Hepatocyte (in vitro differentiated cells): ENCODE data around the gene LAMP1. TPM values are rescaled to one million over a fixed set of nuclear protein-coding genes. Genes with fewer than 3 reads are reported as not detected.

ENCODE experiments used
- DNase-seq: peaks from one replicate; pipeline ENCODE4 v3.0.0-alpha.2; 2016; ENCODE audit warnings: low spot score
- H2AFZ ChIP-seq: fragments of 200-600 bp; sonication (generic); 2 replicates; pipeline ENCODE4 v1.6.0; 2016; ENCODE audit warnings: antibody characterized with exemption, mild to moderate bottlenecking
- H3K27ac ChIP-seq: fragments of 200-600 bp; sonication (generic); 2 replicates; pipeline ENCODE4 v1.5.1; 2016; ENCODE audit warnings: mild to moderate bottlenecking
- H3K27me3 ChIP-seq: fragments of 200-600 bp; sonication (generic); 2 replicates; pipeline ENCODE4 v1.6.1; 2016
- H3K36me3 ChIP-seq: fragments of 200-600 bp; sonication (generic); replicated peaks from 2 replicates; pipeline ENCODE4 v1.5.1; 2016; ENCODE audit warnings: low read depth; ENCODE audit not compliant: insufficient read depth
- H3K4me1 ChIP-seq: fragments of 200-600 bp; sonication (generic); 2 replicates; pipeline ENCODE4 v1.5.1; 2016; ENCODE audit warnings: mild to moderate bottlenecking, moderate library complexity; ENCODE audit not compliant: insufficient read depth
- H3K4me2 ChIP-seq: fragments of 200-600 bp; sonication (generic); 2 replicates; pipeline ENCODE4 v1.6.0; 2016
- H3K4me3 ChIP-seq: fragments of 200-600 bp; sonication (generic); 2 replicates; pipeline ENCODE4 v1.5.1; 2016; ENCODE audit warnings: mild to moderate bottlenecking
- H3K79me2 ChIP-seq: fragments of 200-600 bp; sonication (generic); 2 replicates; pipeline ENCODE4 v1.6.0; 2017; ENCODE audit warnings: mild to moderate bottlenecking
- H3K9me2 ChIP-seq: fragments of 200-600 bp; sonication (generic); replicated peaks from 2 replicates; pipeline ENCODE4 v1.6.0; 2017; ENCODE audit warnings: mild to moderate bottlenecking; ENCODE audit not compliant: insufficient read depth
- H3K9me3 ChIP-seq: fragments of 200-600 bp; sonication (generic); 2 replicates; pipeline ENCODE4 v1.5.1; 2016; ENCODE audit warnings: low read depth, mild to moderate bottlenecking
- H4K20me1 ChIP-seq: fragments of 200-600 bp; sonication (generic); 2 replicates; pipeline ENCODE4 v1.6.0; 2016; ENCODE audit warnings: mild to moderate bottlenecking; ENCODE audit not compliant: insufficient read depth, poor library complexity, severe bottlenecking
- EZH2 ChIP-seq: fragments of 200-600 bp; sonication (generic); IDR thresholded peaks from 2 replicates; pipeline ENCODE4 v1.6.1; 2016; ENCODE audit warnings: antibody characterized with exemption, mild to moderate bottlenecking, borderline replicate concordance
- EZH2phosphoT487 ChIP-seq: fragments of 200-600 bp; sonication (generic); IDR thresholded peaks from one replicate; pipeline ENCODE4 v1.6.1; 2018; ENCODE audit warnings: antibody characterized with exemption, mild to moderate bottlenecking, low read depth, moderate library complexity; ENCODE audit not compliant: unreplicated experiment, severe bottlenecking
- WGBS: methylation state at CpG from one replicate; pipeline ENCODE4 v1.1.6; 2016; ENCODE audit warnings: low lambda C conversion rate; ENCODE audit errors: missing lambda C conversion rate; 5-methylcytosine and 5-hydroxymethylcytosine counted together
- polyA plus RNA-seq: library from polyadenylated mRNA; unstranded; fragments of >200 nt; fragmentation: Nextera tagmentation; extraction: Ambion mirVana; gene quantifications from 2 replicates; pipeline ENCODE4 v1.2.1, GENCODE V29; 2016
- total RNA-seq: library from RNA; depleted of rRNA; stranded (reverse); fragments of >200 nt; gene quantifications from 2 replicates; pipeline ENCODE4 v1.2.3, GENCODE V29; 2014
- TF ChIP-seq, protein P1 (sequence below): fragments of 200-600 bp; sonication (generic); IDR thresholded peaks from 2 replicates; pipeline ENCODE4 v1.5.1; 2016; ENCODE audit warnings: antibody characterized with exemption, mild to moderate bottlenecking; ENCODE audit not compliant: poor library complexity

Gene LAMP1
- total and polyA plus RNA-seq, 2 experiments from 2014 or later = 190 to 233 TPM

GRCh38 chr13:113350065-113350937 is 53.3 kb downstream of the LAMP1 start:
- WGBS = 93% methylated on average over 32 of the region's 32 CpGs
- H4K20me1 ChIP-seq = no peaks in the 10 kb centered on the region
- H3K27me3 ChIP-seq = no peaks in the 10 kb centered on the region
- H3K4me2 ChIP-seq = no peak overlapping the region
- no peaks in the 10 kb centered on the region for H3K9me3 ChIP-seq
- no peak for DNase-seq
- no peak overlapping the region for H2AFZ ChIP-seq
- no peaks in the 10 kb centered on the region for H3K4me1 ChIP-seq
- H3K79me2 ChIP-seq = peaks cover 6% of the 10 kb centered on the region
- no peak overlapping the region for H3K27ac ChIP-seq
- H3K9me2 ChIP-seq = no peaks in the 10 kb centered on the region
- TF ChIP-seq EZH2phosphoT487 (no peak), EZH2 (no peak)
- TF ChIP-seq, protein P1, sequence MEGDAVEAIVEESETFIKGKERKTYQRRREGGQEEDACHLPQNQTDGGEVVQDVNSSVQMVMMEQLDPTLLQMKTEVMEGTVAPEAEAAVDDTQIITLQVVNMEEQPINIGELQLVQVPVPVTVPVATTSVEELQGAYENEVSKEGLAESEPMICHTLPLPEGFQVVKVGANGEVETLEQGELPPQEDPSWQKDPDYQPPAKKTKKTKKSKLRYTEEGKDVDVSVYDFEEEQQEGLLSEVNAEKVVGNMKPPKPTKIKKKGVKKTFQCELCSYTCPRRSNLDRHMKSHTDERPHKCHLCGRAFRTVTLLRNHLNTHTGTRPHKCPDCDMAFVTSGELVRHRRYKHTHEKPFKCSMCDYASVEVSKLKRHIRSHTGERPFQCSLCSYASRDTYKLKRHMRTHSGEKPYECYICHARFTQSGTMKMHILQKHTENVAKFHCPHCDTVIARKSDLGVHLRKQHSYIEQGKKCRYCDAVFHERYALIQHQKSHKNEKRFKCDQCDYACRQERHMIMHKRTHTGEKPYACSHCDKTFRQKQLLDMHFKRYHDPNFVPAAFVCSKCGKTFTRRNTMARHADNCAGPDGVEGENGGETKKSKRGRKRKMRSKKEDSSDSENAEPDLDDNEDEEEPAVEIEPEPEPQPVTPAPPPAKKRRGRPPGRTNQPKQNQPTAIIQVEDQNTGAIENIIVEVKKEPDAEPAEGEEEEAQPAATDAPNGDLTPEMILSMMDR = no peak
- no peak overlapping the region for H3K4me3 ChIP-seq
- no peaks in the 10 kb centered on the region for H3K36me3 ChIP-seq

- no peaks in the 10 kb centered on the region for H4K20me1 ChIP-seq
- no peaks in the 10 kb centered on the region for H3K4me1 ChIP-seq
- TF ChIP-seq EZH2phosphoT487 (no peak), EZH2 (no peak)
- TF ChIP-seq, protein P1 = no peak
- no peaks in the 10 kb centered on the region for H3K9me2 ChIP-seq
- no peaks in the 10 kb centered on the region for H3K9me3 ChIP-seq
- H3K27ac ChIP-seq = no peak overlapping the region
- no peak overlapping the region for H3K4me3 ChIP-seq
- peaks cover 10% of the 10 kb centered on the region for H3K79me2 ChIP-seq
- no peak for DNase-seq
- 98% methylated on average over 20 of the region's 20 CpGs for WGBS
- no peaks in the 10 kb centered on the region for H3K27me3 ChIP-seq
- H3K4me2 ChIP-seq = no peak overlapping the region
- no peak overlapping the region for H2AFZ ChIP-seq
- no peaks in the 10 kb centered on the region for H3K36me3 ChIP-seq
These were observed 53.9 kb downstream of the LAMP1 start for GRCh38 chr13:113350938-113351335.

DNA sequence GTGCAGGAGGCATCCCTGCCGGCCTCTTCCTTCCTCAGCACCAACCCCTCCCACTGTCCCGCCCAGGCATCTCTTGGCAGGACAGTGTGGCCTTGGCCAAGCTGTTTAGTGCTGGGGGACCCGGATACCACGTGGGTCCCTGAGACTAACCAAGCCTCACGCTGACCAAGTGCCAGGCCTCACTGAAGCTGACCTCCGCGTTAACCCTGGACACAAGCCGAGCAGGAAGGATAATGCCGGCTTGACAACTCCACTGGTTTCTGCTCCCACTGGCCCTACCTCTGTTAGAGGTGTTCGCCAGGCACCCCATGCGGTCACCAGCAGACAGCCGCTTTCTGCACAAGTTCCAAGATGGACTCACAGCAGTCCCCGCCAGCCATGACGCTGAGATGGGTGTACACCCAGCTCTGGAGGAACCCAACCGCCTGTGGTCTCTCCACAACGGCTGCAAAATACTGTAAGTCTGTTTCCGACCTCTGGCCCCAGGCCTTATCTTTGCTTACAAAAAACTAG is 54.5 kb downstream of the LAMP1 start:
- no peak overlapping the region for H3K4me3 ChIP-seq
- H3K9me2 ChIP-seq = no peaks in the 10 kb centered on the region
- TF ChIP-seq EZH2phosphoT487 (no peak), EZH2 (no peak)
- TF ChIP-seq, protein P1 = no peak
- no peak overlapping the region for H2AFZ ChIP-seq
- no peaks in the 10 kb centered on the region for H3K36me3 ChIP-seq
- WGBS = 94% methylated on average over 17 of the region's 17 CpGs
- no peaks in the 10 kb centered on the region for H4K20me1 ChIP-seq
- no peaks in the 10 kb centered on the region for H3K4me1 ChIP-seq
- peaks cover 11% of the 10 kb centered on the region for H3K79me2 ChIP-seq
- H3K27ac ChIP-seq = no peak overlapping the region
- no peak overlapping the region for H3K4me2 ChIP-seq
- H3K9me3 ChIP-seq = no peaks in the 10 kb centered on the region
- no peaks in the 10 kb centered on the region for H3K27me3 ChIP-seq
- no peak for DNase-seq
